Epithelial cell of proximal tubule (primary cell): Measurements from ENCODE around the gene UBAC2. TPM values are rescaled to one million over a fixed set of nuclear protein-coding genes. Genes with fewer than 3 reads are reported as not detected.

ENCODE experiments used
- DNase-seq: peaks from one replicate; pipeline ENCODE4 v3.0.0-alpha.2; 2011; ENCODE audit warnings: low read depth
- H3K4me3 ChIP-seq: 2 replicates; pipeline ENCODE4 v1.5.1; 2011; ENCODE audit warnings: low read depth, mild to moderate bottlenecking, low read length
- total RNA-seq: library from RNA; depleted of rRNA; stranded (reverse); fragments of >200 nt; gene quantifications from 2 replicates; pipeline ENCODE4 v1.2.3, GENCODE V29; 2015
- TF ChIP-seq, protein P1 (sequence below): conservative IDR thresholded peaks from 2 replicates; pipeline ENCODE4 v1.5.1; 2012; ENCODE audit warnings: low read depth, mild to moderate bottlenecking, low read length

Gene UBAC2
- total RNA-seq, 1 donor from 2014 or later, result 63.9 TPM

GRCh38 chr13:99263126-99263785 lies 62.6 kb downstream of the UBAC2 start:
- H3K4me3 ChIP-seq, result no peak overlapping the region
- TF ChIP-seq, protein P1, sequence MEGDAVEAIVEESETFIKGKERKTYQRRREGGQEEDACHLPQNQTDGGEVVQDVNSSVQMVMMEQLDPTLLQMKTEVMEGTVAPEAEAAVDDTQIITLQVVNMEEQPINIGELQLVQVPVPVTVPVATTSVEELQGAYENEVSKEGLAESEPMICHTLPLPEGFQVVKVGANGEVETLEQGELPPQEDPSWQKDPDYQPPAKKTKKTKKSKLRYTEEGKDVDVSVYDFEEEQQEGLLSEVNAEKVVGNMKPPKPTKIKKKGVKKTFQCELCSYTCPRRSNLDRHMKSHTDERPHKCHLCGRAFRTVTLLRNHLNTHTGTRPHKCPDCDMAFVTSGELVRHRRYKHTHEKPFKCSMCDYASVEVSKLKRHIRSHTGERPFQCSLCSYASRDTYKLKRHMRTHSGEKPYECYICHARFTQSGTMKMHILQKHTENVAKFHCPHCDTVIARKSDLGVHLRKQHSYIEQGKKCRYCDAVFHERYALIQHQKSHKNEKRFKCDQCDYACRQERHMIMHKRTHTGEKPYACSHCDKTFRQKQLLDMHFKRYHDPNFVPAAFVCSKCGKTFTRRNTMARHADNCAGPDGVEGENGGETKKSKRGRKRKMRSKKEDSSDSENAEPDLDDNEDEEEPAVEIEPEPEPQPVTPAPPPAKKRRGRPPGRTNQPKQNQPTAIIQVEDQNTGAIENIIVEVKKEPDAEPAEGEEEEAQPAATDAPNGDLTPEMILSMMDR, result no peak
- DNase-seq, result no peak

DNA sequence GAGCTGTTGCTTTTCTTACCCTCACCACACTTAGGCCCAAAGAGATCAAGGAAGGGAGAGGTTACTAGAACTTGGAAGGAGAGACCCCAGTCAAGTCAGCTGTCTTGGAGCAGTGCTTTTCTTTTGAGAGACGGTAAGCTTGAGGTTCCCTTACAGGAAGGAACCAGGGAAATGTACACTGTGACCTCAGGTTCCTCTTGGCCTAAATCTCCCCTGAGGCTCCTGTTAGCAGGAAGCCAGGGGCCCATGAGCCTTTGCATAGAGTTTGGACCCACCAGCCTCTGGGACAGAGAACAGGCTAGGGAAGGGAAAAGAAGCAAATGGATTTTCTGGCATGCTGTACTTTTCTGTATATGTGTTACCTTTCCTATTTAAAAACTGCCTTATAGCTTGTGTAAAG lies 63.4 kb downstream of the UBAC2 start:
- TF ChIP-seq, protein P1, result no peak
- no peak overlapping the region for H3K4me3 ChIP-seq
- DNase-seq, result no peak

GRCh38 chr13:99265162-99265800 lies 64.6 kb downstream of the UBAC2 start:
- DNase-seq, result no peak
- no peak overlapping the region for H3K4me3 ChIP-seq
- TF ChIP-seq, protein P1, result no peak

- H3K4me3 ChIP-seq, result no peak overlapping the region
- no peak for DNase-seq
- TF ChIP-seq, protein P1, result peak; percentile 68
Measured at GRCh38 chr13:99265821-99266426, 65.3 kb downstream of the UBAC2 start.

DNA sequence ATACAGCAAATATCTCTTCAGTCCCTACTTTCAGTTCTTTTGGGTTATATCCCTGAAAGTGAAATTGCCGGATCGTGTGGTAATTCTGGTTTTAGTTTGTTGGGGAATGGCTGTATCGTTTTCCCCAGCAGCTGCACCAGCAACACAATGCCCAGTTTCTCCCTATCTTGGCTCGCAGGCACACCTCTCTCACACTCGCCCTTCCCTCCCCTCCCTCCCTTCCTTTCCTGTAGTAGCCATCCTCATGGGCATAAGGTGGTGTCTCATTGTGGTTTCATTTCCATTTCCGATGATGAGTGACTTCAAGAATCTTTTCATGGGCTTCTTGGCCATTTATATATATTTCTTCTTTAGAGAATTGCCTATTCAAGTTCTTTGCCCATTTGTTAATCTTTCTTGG lies 66.2 kb downstream of the UBAC2 start:
- H3K4me3 ChIP-seq, result no peak overlapping the region
- TF ChIP-seq, protein P1, result no peak
- no peak for DNase-seq

- H3K4me3 ChIP-seq, result no peak overlapping the region
- TF ChIP-seq, protein P1, result no peak
- DNase-seq, result no peak
Measured at GRCh38 chr13:99267927-99268326, 67.3 kb downstream of the UBAC2 start.
